Choroid plexus epithelial cell (primary cell): ENCODE results near the gene PTPRK.
A peak's percentile ranks its signal among the peaks of the same experiment; 100 is the strongest.

Experiments
- DNase-seq: peaks from one replicate; pipeline ENCODE4 v3.0.0-alpha.2; 2010; ENCODE audit warnings: low read depth
- H3K4me3 ChIP-seq: 2 replicates; pipeline ENCODE4 v1.5.1; 2011; ENCODE audit warnings: low read depth, mild to moderate bottlenecking, control low read depth, low read length, moderate library complexity
- CTCF ChIP-seq: conservative IDR thresholded peaks from 2 replicates; pipeline ENCODE4 v1.5.1; 2011; ENCODE audit warnings: low read depth, mild to moderate bottlenecking, control low read depth, inconsistent platforms, low read length, moderate library complexity

The PTPRK gene

GRCh38 chr6:128172752-128173682 lies 347.4 kb downstream of the PTPRK start:
- H3K4me3 ChIP-seq: no peak overlapping the region
- peak; percentile 47 for DNase-seq
- no peak for TF ChIP-seq CTCF

GRCh38 chr6:128172081-128172480 lies 348.3 kb downstream of the PTPRK start:
- TF ChIP-seq CTCF: no peak
- DNase-seq: peak; percentile 30
- no peak overlapping the region for H3K4me3 ChIP-seq

GRCh38 chr6:128171182-128171581 lies 349.2 kb downstream of the PTPRK start:
- DNase-seq: no peak
- no peak overlapping the region for H3K4me3 ChIP-seq
- no peak for TF ChIP-seq CTCF

GRCh38 chr6:128168244-128168643 lies 352.2 kb downstream of the PTPRK start:
- TF ChIP-seq CTCF: no peak
- H3K4me3 ChIP-seq: no peak overlapping the region
- no peak for DNase-seq

- H3K4me3 ChIP-seq: no peak overlapping the region
- TF ChIP-seq CTCF: no peak
- no peak for DNase-seq
These were observed 352.8 kb downstream of the PTPRK start for GRCh38 chr6:128167552-128167951.

GRCh38 chr6:128164254-128164653 lies 356.1 kb downstream of the PTPRK start:
- no peak for TF ChIP-seq CTCF
- H3K4me3 ChIP-seq: no peak overlapping the region
- no peak for DNase-seq

- no peak for DNase-seq
- H3K4me3 ChIP-seq: no peak overlapping the region
- TF ChIP-seq CTCF: no peak
These were observed 358.0 kb downstream of the PTPRK start for GRCh38 chr6:128162423-128162822.
